ENCODE data around the gene PSME3.

GRCh38 chr17:42886283-42887176 is 53.3 kb downstream of the PSME3 start:
- no peak for TF ChIP-seq EZH2 (IDR thresholded peaks at IDR 0.05; ENCODE audit: insufficient read depth, poor library complexity, severe bottlenecking)
- no peak for TF ChIP-seq EZH2phosphoT487 (IDR thresholded peaks at IDR 0.05; ENCODE audit: insufficient read depth, low read depth)

Data from GM23248 (cell line).